Thyroid gland (tissue), 4 donors: Measurements from ENCODE around the gene KRTAP3-1.

Experiments used
- POLR2A ChIP-seq, 2 donors: fragments of 450-650 bp; IDR thresholded peaks; one replicate each; pipeline ENCODE4 v1.6.1; 2017; ENCODE audit warnings: antibody characterized with exemption in 2 of 2, mild to moderate bottlenecking in 2 of 2, moderate library complexity in 1 of 2
- TF ChIP-seq, protein P1 (sequence below), 6 experiments: fragments of 200-600 bp in 3 of 6; fragments of 450-650 bp in 3 of 6; sonication (generic) in 3 of 6; IDR thresholded peaks; one replicate each; pipeline ENCODE4 v1.5.1; 2016 to 2019; ENCODE audit warnings: antibody characterized with exemption in 6 of 6, mild to moderate bottlenecking in 2 of 6, inconsistent platforms in 1 of 6, moderate library complexity in 1 of 6

DNA sequence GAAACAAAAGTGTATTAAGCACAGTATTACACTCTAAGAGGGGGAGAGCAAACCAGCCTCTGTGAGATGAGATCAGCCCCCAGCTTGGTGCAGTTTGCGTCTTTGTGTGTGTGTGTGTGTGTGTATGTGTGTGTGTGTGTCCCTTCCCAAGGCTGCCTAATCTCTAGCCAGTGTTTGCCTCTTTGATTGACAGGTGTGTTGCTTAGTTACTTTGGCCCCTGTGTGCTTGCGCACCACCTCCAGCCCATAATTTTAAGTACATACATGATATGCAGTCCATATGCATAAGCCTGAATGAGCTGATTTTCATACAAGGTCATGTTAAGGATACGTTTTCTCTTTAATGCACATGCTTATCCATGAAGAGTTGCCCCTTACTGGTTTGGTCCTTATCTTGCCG lies 7.1 kb downstream of the KRTAP3-1 start:
- no peak for TF ChIP-seq POLR2A (IDR thresholded peaks at IDR 0.05)
- TF ChIP-seq, protein P1, sequence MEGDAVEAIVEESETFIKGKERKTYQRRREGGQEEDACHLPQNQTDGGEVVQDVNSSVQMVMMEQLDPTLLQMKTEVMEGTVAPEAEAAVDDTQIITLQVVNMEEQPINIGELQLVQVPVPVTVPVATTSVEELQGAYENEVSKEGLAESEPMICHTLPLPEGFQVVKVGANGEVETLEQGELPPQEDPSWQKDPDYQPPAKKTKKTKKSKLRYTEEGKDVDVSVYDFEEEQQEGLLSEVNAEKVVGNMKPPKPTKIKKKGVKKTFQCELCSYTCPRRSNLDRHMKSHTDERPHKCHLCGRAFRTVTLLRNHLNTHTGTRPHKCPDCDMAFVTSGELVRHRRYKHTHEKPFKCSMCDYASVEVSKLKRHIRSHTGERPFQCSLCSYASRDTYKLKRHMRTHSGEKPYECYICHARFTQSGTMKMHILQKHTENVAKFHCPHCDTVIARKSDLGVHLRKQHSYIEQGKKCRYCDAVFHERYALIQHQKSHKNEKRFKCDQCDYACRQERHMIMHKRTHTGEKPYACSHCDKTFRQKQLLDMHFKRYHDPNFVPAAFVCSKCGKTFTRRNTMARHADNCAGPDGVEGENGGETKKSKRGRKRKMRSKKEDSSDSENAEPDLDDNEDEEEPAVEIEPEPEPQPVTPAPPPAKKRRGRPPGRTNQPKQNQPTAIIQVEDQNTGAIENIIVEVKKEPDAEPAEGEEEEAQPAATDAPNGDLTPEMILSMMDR (IDR thresholded peaks at IDR 0.05): no peak
